IPS-18c (cell line): Measurements from ENCODE around the gene ABCG5.

Experiments used
- H3K4me3 ChIP-seq: 2 replicates; pipeline ENCODE4 v1.7.0; 2013; ENCODE audit warnings: low read depth, mild to moderate bottlenecking, low read length, moderate library complexity; ENCODE audit not compliant: insufficient read depth
- H3K9me3 ChIP-seq: one replicate; pipeline ENCODE4 v1.6.1; 2013; ENCODE audit warnings: mild to moderate bottlenecking, low read length, moderate library complexity; ENCODE audit not compliant: control insufficient read depth, insufficient read depth

The ABCG5 gene

GRCh38 chr2:43848214-43848613 is 9.6 kb upstream of the ABCG5 start:
- no peaks in the 10 kb centered on the region for H3K9me3 ChIP-seq
- no peak overlapping the region for H3K4me3 ChIP-seq

DNA sequence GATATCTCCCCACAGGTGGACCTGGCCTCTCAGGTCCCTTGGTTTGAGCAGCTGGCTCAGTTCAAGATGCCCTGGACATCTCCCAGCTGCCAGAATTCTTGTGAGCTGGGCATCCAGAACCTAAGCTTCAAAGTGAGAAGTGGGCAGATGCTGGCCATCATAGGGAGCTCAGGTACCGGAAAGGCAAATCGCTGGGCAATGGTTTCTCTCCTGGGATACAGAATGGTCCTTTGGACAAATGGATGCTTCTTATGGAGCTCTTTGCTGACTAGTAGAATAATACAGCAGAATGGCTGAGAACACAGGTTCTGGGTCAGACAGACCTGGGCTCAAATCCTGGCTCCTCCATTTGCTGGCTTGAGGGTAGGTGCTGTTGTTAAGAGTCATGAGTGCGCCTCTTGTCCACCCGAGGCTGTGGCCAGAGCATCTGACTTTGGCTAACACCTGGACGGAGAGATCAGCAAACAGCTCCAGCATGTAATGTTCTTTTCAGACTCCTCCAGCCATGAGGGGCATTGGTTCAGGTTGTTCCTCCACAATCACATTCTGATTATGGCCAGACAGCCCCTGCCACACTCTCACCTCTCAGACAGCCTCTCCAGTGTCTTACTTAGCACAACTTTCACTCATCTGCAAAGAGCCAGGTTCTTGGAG is 7.6 kb upstream of the ABCG5 start:
- Histone ChIP-seq H3K9me3 (no peaks in the 10 kb centered on the region), H3K4me3 (no peak overlapping the region)

DNA sequence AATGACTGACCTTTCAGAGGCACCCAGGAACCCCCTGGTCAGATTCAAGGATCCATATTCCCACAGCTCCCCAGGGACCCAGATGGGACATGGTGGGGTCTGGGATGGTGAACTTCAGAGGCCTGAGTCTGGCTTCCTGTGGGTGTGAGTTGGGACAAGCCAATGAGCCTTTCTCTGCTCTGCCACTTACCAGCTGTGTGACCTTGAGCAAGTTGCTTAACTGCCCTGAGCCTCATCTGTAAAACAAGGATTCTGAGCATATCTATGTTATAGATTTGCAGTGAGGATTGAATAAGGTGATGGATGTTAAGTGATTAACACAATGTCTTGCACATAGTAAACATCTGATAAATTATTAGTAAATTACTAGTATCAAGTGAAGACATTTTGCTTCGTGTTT is 6.5 kb upstream of the ABCG5 start:
- H3K4me3 ChIP-seq: no peak overlapping the region

DNA sequence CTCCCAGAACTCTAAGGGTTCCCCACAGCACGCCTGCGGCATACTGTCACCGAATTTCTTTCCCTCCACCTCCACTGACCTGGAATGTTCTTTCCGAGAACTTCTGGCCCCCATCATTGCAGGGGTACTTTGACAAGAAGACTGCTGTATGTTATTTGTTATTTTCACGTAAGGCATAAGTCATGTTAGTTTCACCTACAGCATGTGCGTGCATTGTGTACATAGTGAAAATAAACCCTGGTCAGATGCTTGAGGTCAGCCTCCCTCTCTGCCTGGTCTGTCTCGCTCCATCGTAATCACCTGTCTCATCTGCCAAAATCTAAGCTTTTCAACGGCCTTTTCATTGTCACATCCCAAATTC is 4.2 kb upstream of the ABCG5 start:
- no peaks in the 10 kb centered on the region for H3K9me3 ChIP-seq
- no peak overlapping the region for H3K4me3 ChIP-seq

More for the DNA sequence above, 6.5 kb upstream of the ABCG5 start:
- H3K9me3 ChIP-seq: no peaks in the 10 kb centered on the region

GRCh38 chr2:43841949-43842865 is 3.6 kb upstream of the ABCG5 start:
- no peaks in the 10 kb centered on the region for H3K9me3 ChIP-seq
- no peak overlapping the region for H3K4me3 ChIP-seq

DNA sequence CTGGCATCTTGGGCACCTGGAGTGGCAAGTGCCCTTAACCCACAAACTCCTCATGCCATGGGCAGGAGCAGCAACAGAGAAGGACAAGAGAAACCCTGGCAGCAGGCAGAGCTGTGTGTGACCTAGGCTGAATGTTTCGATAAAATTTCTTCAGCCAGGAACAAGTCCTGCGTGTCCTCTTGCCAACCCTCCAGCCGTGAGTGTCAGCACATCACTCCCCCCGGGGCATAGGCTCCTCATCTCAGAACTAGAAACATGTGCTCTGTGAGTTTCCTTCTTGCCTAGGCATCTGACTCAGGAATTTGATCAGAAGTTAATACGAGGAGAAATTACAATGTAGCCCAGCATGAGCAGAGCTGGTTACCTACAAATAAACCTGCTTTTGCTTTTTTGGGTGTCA is 2.3 kb upstream of the ABCG5 start:
- no peaks in the 10 kb centered on the region for H3K9me3 ChIP-seq
- H3K4me3 ChIP-seq: no peak overlapping the region

- no peaks in the 10 kb centered on the region for H3K9me3 ChIP-seq
- no peak overlapping the region for H3K4me3 ChIP-seq
These were observed 1.3 kb upstream of the ABCG5 start for GRCh38 chr2:43839776-43840564.

- Histone ChIP-seq H3K9me3 (no peaks in the 10 kb centered on the region), H3K4me3 (no peak overlapping the region)
These were observed 644 bp downstream of the ABCG5 start for GRCh38 chr2:43837831-43838559.

DNA sequence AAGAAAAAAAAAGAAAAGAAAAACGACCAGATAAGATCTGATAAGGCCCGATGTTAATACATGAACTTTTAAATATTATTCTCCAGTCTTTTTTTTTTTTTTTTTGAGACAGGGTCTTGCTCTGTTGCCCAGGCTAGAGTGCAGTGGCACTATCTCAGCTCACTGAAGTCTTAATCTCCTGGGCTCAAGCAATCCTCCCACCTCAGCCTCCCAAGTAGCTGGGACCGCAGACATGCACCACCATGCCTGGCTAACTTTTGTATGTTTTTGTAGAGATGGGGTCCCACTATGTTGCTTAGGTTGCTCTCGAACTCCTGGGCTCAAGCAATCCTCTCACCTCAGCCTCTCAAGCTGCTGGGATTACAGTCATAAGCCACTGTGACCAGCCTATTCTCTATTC is 1.6 kb downstream of the ABCG5 start:
- H3K9me3 ChIP-seq: no peaks in the 10 kb centered on the region
- H3K4me3 ChIP-seq: no peak overlapping the region

DNA sequence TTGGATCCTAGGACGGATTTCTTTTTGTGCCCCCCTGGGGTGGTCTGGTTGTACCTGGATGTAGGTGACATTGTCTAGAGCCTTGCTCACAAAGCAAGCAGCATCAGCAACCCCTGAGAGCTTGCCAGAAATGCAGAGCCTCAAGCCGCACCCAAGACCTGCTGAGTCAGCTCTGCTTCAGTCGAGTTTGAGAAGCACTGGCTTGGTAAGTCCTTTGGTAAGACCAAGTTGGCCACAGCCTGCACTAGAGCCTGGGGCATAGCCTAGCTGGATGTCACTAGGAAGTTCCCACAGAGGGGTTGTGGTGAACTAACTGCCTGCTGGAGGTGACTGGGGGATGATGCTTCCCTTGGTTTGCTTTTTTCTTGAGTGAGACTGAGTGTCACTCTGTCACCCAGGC is 6.2 kb downstream of the ABCG5 start:
- peak overlapping the region; percentile 52; the same call in 1 of the 2 replicates for H3K4me3 ChIP-seq
- H3K9me3 ChIP-seq: no peaks in the 10 kb centered on the region

DNA sequence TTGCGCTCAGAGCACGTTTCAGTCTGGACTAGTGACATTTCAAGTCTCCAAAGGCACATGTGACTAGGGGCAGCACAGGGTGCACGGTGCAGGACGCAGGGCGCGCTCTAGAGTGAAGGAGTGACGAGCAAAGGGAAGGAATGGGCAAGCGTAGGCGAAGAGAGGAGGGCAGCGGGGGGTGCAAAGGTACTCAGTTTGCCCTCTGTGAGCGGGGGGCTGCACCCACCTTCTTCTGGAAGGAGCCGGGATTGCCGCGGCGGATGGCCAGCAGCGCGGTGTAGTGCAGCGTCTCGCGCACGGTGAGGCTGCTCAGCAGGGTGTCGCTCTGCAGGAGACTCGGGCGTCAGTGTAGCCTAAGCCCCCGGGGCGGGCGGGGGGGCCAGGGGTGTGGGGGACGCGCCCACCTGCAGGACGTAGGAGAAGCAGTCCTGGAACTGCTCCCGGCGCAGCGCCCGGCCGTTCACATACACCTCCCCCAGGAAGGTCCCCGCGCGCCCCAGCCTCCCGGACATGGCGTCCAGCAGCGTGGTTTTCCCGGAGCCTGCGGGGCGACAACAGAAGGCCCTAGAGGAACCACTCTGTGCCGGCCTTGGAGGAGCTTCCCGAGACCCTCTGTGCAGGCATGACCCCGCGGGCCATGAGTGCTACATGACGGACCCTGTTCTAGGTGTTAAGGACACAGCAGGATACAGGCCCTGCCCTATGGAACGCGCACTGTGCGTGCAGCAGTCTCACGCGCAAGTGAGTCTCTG is 6.9 kb downstream of the ABCG5 start:
- Histone ChIP-seq H3K9me3 (no peaks in the 10 kb centered on the region), H3K4me3 (peak overlapping the region; percentile 52)

- H3K4me3 ChIP-seq: no peak overlapping the region
These were observed 12.1 kb downstream of the ABCG5 start for GRCh38 chr2:43826305-43827250.

GRCh38 chr2:43825841-43826240 is 12.8 kb downstream of the ABCG5 start:
- no peak overlapping the region for H3K4me3 ChIP-seq

More at GRCh38 chr2:43826305-43827250, 12.1 kb downstream of the ABCG5 start:
- no peaks in the 10 kb centered on the region for H3K9me3 ChIP-seq

DNA sequence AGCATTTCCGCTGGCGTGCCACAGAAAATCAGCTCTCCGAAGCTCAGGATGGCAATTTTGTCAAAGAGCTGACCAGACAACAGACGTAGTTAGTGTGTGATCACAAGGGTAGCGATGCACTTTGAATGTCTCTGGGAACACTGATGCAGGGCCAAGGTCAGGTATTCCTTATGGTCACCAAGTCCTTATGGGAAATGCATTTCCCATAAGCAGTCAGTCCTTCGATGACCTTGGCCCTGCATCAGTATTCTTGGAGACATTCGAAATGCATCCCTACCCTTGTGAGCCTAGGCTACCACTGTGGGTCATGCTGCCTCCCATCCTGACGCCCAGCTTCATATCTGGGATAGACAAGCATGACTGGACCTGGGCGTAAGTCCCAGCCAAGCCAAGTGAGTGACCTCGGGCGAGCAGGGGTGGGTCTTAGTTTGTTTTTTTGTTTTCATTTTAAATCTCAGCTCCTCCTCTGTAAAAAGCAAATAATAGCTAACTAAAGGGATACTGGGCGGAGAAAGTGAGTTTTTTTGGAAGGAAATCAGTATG is 13.6 kb downstream of the ABCG5 start:
- Histone ChIP-seq H3K9me3 (no peaks in the 10 kb centered on the region), H3K4me3 (no peak overlapping the region)

More at GRCh38 chr2:43825841-43826240, 12.8 kb downstream of the ABCG5 start:
- no peaks in the 10 kb centered on the region for H3K9me3 ChIP-seq

DNA sequence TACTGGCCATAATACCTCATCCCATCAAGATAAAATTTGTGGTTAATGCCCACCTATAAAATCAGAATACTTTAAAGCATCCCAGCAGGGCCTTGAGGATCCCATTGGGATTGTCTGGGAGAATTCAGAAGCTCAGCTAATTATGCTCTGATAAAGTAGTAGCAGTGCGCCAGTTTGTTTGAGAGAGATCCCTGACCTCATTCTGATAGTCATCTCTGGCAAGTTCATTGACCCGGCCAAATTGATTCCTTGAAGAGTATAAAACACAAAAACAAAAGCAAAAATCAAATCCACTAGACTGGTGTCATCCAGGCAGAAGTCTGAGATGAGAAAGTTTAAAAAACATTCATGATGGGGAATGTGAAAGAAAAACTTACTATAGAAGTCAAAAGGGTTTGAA is 14.1 kb downstream of the ABCG5 start:
- no peaks in the 10 kb centered on the region for H3K9me3 ChIP-seq
- no peak overlapping the region for H3K4me3 ChIP-seq
